SU-DHL-6 (cell line): ENCODE data around the gene GPX4.

Experiments used
- H2AFZ ChIP-seq: fragments of 200-600 bp; sonication (generic); 2 replicates; pipeline ENCODE4 v1.6.1; 2014; ENCODE audit warnings: low read depth, mild to moderate bottlenecking, moderate library complexity, mixed read lengths, antibody characterized with exemption, low read length; ENCODE audit not compliant: severe bottlenecking
- H3F3A ChIP-seq: fragments of 200-600 bp; shearing (Covaris generic); 2 replicates; pipeline ENCODE4 v1.6.0; 2016; ENCODE audit warnings: antibody characterized with exemption, mild to moderate bottlenecking; ENCODE audit not compliant: insufficient read depth
- H3K27ac ChIP-seq: fragments of 200-600 bp; sonication (generic); 2 replicates; pipeline ENCODE4 v1.5.1; 2016; ENCODE audit warnings: low read depth, mild to moderate bottlenecking, low read length, moderate library complexity, mixed read lengths
- H3K27me3 ChIP-seq: fragments of 200-600 bp; sonication (generic), shearing (Covaris generic); 2 replicates; pipeline ENCODE4 v1.6.0; 2014; ENCODE audit warnings: mild to moderate bottlenecking, low read length
- H3K36me3 ChIP-seq: fragments of 200-600 bp; sonication (generic); 2 replicates; pipeline ENCODE4 v1.6.1; 2014; ENCODE audit warnings: mild to moderate bottlenecking, low read length, mixed read lengths
- H3K4me2 ChIP-seq: fragments of 300-600, 200-600 bp; shearing (Covaris generic), sonication (generic); 2 replicates; pipeline ENCODE4 v1.6.0; 2014; ENCODE audit warnings: low read length, low read depth, mild to moderate bottlenecking; ENCODE audit not compliant: poor library complexity, severe bottlenecking
- H3K4me3 ChIP-seq: fragments of 200-600 bp; sonication (generic); 2 replicates; pipeline ENCODE4 v1.5.1; 2014; ENCODE audit warnings: antibody characterized with exemption, low read length, mild to moderate bottlenecking, mixed read lengths; ENCODE audit not compliant: insufficient read depth, poor library complexity, severe bottlenecking
- H3K79me2 ChIP-seq: fragments of 200-600 bp; sonication (generic); 2 replicates; pipeline ENCODE4 v1.6.1; 2014; ENCODE audit warnings: mild to moderate bottlenecking, low read length, moderate library complexity; ENCODE audit not compliant: insufficient read depth
- H3K9ac ChIP-seq: fragments of 200-600 bp; sonication (generic); 2 replicates; pipeline ENCODE4 v1.7.0; 2014; ENCODE audit warnings: mild to moderate bottlenecking, low read length
- H3K9me2 ChIP-seq: fragments of 200-600 bp; sonication (generic); replicated peaks from 2 replicates; pipeline ENCODE4 v1.6.1; 2014; ENCODE audit warnings: low read length; ENCODE audit not compliant: insufficient read depth
- H3K9me3 ChIP-seq: fragments of 200-600 bp; sonication (generic); 2 replicates; pipeline ENCODE4 v1.6.1; 2014; ENCODE audit warnings: low read length, mixed read lengths; ENCODE audit not compliant: insufficient read depth
- H4K20me1 ChIP-seq: fragments of 200-600 bp; sonication (generic); 2 replicates; pipeline ENCODE4 v1.6.1; 2014; ENCODE audit warnings: low read depth, mild to moderate bottlenecking, antibody characterized with exemption, low read length, moderate library complexity, mixed read lengths
- EZH2phosphoT487 ChIP-seq: fragments of 200-600 bp; sonication (generic), shearing (Covaris generic); conservative IDR thresholded peaks from 2 replicates; pipeline ENCODE4 v1.6.1; 2018; ENCODE audit warnings: mild to moderate bottlenecking, antibody characterized with exemption, low read length, moderate library complexity, mixed read lengths
- TF ChIP-seq, protein P1 (sequence below): fragments of 200-600 bp; sonication (generic); IDR thresholded peaks from one replicate; pipeline ENCODE4 v1.5.1; 2017; ENCODE audit warnings: antibody characterized with exemption, mild to moderate bottlenecking, low read length, moderate library complexity; ENCODE audit not compliant: insufficient read depth, poor library complexity, severe bottlenecking

Gene GPX4

DNA sequence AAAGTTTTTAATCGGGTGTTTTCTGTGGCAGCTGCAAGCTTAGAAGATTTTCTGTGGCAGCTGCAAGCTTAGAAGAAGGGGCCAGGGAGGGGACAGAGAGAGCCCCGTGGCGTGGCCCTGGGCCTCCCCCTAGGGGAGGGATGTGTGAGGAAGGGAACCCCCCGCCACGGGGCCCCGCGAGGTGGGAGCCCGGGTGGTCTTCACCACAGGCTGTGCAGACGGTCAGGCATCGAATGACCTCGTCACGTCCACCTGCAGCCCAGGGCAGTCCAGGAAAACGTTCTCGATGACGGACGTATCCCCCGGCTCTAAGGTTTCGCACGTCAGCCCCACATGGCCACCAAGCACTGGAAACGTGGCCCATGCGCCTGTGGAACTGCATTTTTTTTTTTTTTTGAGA lies 17.2 kb upstream of the GPX4 start:
- H3F3A ChIP-seq, result peaks cover 28% of the 10 kb centered on the region
- no peaks in the 10 kb centered on the region for H3K79me2 ChIP-seq
- H4K20me1 ChIP-seq, result no peaks in the 10 kb centered on the region
- TF ChIP-seq, protein P1, sequence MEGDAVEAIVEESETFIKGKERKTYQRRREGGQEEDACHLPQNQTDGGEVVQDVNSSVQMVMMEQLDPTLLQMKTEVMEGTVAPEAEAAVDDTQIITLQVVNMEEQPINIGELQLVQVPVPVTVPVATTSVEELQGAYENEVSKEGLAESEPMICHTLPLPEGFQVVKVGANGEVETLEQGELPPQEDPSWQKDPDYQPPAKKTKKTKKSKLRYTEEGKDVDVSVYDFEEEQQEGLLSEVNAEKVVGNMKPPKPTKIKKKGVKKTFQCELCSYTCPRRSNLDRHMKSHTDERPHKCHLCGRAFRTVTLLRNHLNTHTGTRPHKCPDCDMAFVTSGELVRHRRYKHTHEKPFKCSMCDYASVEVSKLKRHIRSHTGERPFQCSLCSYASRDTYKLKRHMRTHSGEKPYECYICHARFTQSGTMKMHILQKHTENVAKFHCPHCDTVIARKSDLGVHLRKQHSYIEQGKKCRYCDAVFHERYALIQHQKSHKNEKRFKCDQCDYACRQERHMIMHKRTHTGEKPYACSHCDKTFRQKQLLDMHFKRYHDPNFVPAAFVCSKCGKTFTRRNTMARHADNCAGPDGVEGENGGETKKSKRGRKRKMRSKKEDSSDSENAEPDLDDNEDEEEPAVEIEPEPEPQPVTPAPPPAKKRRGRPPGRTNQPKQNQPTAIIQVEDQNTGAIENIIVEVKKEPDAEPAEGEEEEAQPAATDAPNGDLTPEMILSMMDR, result no peak
- TF ChIP-seq EZH2phosphoT487, result no peak
- no peaks in the 10 kb centered on the region for H3K27me3 ChIP-seq
- no peaks in the 10 kb centered on the region for H3K9me3 ChIP-seq
- H3K9ac ChIP-seq, result no peak overlapping the region
- no peak overlapping the region for H3K4me3 ChIP-seq
- H3K36me3 ChIP-seq, result no peaks in the 10 kb centered on the region
- H2AFZ ChIP-seq, result no peak overlapping the region
- H3K4me2 ChIP-seq, result no peak overlapping the region
- H3K27ac ChIP-seq, result no peak overlapping the region
- no peaks in the 10 kb centered on the region for H3K9me2 ChIP-seq

DNA sequence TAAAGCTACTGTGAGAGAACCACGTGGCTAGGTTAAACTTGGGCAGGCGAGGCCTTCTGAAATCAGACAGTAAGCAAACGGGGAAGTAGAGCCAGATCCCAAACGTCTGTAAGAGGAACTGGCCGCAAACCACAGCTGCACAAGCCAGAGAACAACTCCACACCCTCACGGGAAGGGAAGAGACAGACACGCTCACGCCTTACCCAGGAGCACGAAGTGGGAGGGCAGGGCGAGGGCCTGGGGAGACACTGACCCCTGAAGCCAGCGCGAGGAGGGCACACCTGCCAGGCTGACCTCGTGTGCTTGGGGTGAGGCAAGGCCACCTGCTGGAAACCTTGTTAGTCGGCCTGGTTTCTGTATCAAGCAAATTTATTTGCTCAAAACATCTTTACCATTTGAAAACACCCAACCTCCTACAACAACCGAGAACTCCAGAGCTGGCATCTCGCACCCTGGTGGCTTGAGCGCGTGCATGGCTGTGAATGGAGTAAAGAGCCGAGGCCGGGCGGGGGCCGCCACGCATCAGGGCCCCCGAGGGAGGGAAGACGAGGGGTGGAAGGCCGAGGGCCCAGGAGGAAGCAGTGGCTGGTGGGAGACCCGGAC lies 15.9 kb upstream of the GPX4 start:
- Histone ChIP-seq H3K27ac (peak overlapping the region; percentile 87), H3K79me2 (peaks cover 1% of the 10 kb centered on the region), H2AFZ (no peak overlapping the region), H3K36me3 (no peaks in the 10 kb centered on the region), H3K9me3 (no peaks in the 10 kb centered on the region), H3K4me2 (peak overlapping the region; percentile 27), H3F3A (peaks cover 28% of the 10 kb centered on the region), H3K9ac (peak overlapping the region; percentile 34), H3K4me3 (no peak overlapping the region), H4K20me1 (no peaks in the 10 kb centered on the region), H3K27me3 (no peaks in the 10 kb centered on the region), H3K9me2 (no peaks in the 10 kb centered on the region)
- TF ChIP-seq EZH2phosphoT487, result no peak
- TF ChIP-seq, protein P1, result no peak

DNA sequence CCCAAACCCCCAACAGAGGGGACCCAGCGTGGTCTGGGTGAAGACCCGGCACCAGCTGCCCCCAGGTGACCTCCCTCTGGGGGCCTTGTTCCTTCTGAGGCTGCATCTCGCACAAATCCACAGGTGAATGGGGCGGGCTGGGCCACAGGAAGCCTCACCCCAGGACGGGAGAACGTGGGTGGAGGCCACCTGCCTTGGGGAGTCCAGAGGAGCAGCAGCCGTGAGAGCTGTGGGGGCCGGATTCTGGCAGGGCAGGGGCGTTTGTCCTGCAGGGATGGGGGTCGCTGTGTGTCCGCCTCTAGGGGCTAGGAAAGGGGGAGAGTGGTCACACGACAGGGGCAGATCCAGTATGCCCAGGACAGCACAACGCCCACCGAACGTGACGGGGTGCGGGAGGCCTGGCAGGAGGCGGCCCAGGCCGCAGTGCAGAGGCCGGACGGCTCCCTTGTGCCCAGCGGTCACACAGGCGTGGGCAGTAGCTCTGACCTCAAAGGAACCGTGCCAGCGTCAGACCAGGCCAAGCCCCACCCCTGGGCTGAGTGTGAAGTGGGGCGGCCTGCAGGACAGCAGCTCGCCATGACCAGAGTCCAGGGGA lies 15.3 kb upstream of the GPX4 start:
- Histone ChIP-seq H3K27ac (peak overlapping the region; percentile 87), H3F3A (peaks cover 28% of the 10 kb centered on the region), H3K9ac (peak overlapping the region; percentile 34), H3K36me3 (no peaks in the 10 kb centered on the region), H3K79me2 (peaks cover 7% of the 10 kb centered on the region), H4K20me1 (no peaks in the 10 kb centered on the region), H3K9me2 (no peaks in the 10 kb centered on the region), H2AFZ (no peak overlapping the region), H3K4me2 (peak overlapping the region; percentile 27), H3K4me3 (no peak overlapping the region), H3K9me3 (no peaks in the 10 kb centered on the region), H3K27me3 (no peaks in the 10 kb centered on the region)
- TF ChIP-seq EZH2phosphoT487, result no peak
- TF ChIP-seq, protein P1, result no peak
